Activated gamma-delta T cell treated with anti-CD3 and anti-CD28 coated beads, Interleukin-2, amount 50 U/mL, for 16 hours (primary cell): ENCODE data around the gene SNCB.
"Not testable (repeated sequence)": the region's sequence is repeated elsewhere in the genome, so short reads cannot be mapped to it uniquely, and the experiment has no call there.

ENCODE experiments used
- DNase-seq: peaks from one replicate; pipeline ENCODE4 v3.0.0-alpha.2; 2020; ENCODE audit warnings: low read depth

SNCB gene

GRCh38 chr5:176597417-176598389 is 32.6 kb downstream of the SNCB start:
- DNase-seq, result no peak

DNA sequence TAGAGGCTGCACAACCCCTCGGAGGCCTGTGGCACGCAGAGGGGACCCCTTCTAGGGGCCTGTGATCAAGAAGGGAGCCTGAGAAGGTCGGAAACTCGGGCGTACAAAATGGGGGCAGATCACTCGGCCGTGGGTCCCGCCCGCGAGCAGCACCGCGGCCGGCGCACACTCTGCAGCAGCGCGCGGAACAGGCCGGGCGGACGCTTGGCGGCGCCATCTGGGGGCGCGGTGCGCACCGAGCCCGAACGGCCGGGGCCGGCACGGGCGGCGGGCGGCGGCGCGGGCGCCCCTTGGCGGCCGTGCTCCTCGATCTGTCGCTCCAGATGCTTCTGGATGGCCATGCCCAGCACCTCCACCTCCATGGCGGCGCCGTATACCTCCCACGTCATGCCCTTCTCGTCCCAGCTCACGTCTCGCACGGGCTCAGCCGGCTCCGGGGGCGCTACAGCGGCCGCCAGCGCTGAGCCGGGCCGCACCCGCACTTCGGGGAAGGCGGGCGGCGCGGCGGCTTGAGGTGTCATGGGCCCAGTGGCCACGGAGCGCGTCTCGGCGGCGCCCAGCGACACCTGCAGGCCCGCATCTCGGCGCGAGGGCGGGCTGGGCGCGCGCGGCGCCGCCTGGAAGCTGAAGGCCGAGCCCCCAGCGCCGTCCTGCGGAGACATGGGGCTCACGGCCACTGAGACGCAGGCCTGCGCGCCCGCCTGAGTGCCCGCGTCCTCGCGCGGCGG is 33.5 kb downstream of the SNCB start:
- DNase-seq, result peak; percentile 38

GRCh38 chr5:176596069-176596644 is 34.2 kb downstream of the SNCB start:
- no peak for DNase-seq

- DNase-seq, result no peak
These were observed 34.9 kb downstream of the SNCB start for GRCh38 chr5:176595386-176595943.

DNA sequence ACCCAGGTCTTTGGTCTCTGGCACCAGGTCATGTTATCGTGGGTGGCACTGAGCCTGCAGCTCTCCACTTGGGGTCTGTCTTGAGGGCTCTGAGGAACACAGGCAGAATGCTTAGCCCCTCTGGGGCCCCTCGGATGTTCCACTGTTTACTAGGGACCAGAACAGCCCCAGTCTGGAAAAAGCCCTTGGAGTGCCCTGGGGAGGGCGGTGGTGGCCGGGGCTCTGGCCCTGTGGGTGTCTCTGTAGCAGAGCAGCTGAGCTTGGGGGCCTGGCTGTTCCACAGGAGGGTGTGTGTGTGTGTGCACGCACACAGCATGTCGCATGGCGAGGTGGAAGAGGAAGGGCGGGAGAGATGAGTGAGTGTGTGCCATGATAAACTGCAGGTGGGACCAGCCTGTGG is 35.8 kb downstream of the SNCB start:
- no peak for DNase-seq

DNA sequence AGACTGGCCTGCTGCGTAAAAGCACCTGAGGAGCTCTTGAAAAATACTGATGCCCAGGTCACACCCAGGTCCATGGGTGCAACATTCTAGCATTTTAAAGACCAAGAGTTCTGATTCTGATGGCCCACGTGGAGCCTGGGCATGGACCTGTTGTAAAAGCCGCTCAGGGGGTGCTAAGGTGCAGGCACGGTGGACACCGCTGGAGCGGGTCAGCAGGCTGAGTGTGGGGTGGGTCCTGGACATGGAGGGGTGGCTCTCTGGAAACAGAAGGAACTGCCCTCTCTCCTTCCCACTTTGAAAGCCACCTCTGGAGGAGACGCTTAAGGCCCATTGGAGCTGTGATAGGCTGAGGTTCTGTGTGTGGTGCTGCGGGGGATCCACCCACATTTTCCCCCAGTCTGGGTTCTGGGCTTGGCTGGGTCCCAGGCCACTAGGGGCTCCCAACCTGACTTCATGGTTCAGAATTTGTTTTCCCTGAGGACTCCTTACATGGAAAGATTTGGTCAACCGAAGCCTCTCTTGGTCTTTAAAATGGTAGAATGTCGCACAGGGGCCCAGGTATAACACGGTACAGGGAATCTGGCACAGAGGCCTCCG is 37.0 kb downstream of the SNCB start:
- no peak for DNase-seq

DNA sequence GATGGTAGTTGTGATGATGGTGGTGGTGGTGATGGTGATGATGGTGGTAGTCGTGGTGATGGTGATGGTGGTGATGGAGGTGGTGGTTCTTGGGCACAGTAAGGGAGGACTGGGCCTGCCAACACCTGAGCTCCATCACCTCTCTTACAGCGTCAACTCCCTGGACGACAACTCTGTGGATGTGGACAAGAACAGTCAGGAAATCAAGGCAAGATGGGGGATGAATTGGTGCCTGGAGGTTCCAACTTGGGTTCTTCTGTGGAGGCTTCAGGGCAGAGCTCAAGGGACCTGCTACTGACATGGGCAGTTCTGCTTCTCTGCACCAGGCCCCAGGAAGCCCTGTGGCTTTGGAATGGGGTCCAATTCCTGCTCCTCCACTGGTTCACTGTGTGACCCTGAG is 37.8 kb downstream of the SNCB start:
- DNase-seq, result no peak

GRCh38 chr5:176591667-176592066 is 38.7 kb downstream of the SNCB start:
- not testable (repeated sequence) for DNase-seq

GRCh38 chr5:176590035-176590717 is 40.2 kb downstream of the SNCB start:
- DNase-seq, result no peak

DNA sequence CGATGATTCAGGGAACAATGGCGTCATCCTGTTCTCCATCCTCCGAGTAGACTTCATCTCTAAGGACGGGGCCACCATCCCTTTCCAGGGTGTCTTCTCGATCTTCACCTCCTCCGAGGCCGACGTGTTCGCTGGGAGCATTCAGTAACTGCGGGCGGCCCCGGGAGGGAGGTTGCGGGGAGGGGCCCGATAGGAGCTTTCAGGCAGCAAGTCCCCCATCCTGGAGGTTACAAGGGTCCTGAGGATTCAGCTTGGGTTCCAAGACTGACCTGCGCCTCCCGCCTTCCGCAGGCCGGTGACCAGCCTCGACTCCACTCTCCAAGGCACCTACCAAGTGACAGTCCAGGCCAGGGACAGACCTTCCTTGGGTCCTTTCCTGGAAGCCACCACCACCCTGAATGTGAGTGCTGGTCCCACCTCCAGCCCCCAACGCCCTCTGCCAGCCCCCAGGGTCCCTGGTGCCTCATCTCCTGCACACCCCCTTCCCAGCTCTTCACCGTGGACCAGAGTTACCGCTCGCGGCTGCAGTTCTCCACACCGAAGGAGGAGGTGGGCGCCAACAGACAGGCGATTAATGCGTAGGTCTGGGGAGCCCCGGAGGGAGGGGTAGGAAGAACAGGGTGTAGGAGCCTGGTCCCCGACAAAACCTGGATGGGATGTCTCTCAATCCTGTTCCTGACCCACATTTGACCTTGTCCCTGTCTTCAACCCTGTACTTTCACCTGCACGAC is 41.1 kb downstream of the SNCB start:
- DNase-seq, result no peak

GRCh38 chr5:176588297-176588696 is 42.0 kb downstream of the SNCB start:
- no peak for DNase-seq

DNA sequence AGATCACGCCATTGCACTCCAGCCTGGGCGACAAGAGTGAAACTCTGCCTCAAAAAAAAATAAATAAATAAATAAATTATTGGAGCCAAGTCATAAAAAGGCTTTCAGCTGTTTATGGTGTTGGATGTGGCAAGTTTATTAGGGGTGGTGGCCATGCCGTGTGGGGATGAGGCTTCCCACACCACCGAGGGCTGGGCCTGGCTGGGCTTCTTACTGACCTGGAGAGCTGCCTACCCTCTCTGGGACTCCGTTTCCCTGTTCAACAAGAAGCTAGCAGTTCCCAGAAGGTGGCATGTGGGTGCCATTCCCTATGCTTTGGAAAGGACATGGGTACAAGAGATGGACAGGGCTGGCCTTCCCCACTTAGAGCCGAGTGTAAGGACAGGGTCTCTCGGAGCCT is 42.9 kb downstream of the SNCB start:
- DNase-seq, result no peak

DNA sequence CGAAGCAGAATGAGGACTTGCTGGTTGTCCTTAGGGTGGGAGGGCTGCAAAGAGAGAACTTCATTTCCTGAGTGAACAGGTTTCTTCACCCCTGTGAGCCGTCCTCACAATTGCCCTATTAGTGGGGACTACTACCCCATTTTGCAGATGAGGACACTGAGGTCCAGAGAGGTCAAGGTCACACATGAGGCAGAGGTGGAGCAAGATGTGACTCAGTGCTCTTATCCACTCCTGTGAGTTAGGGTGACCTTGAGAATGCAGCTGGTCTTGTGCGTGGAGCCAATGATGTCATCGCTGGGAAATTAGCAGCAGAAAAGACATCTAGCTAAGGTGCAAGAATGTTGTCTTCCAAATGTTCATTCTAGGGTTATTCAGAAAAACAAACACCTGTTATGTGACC is 47.3 kb downstream of the SNCB start:
- no peak for DNase-seq

DNA sequence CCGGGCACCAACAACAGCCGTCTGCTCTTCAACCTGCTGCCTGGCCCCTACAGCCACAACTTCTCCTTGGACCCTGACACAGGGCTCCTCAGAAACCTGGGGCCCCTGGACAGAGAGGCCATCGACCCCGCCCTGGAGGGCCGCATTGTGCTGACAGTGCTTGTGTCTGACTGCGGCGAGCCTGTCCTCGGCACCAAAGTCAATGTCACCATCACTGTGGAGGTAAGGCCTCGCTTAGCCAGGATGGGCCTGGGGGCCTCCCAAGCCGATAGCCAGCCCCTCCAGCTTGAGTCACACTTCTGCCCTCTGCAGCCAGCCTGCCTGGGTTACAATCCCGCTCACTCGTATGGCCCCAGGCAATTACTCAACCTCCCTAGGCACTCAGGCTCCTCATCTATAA is 49.0 kb downstream of the SNCB start:
- DNase-seq, result no peak

DNA sequence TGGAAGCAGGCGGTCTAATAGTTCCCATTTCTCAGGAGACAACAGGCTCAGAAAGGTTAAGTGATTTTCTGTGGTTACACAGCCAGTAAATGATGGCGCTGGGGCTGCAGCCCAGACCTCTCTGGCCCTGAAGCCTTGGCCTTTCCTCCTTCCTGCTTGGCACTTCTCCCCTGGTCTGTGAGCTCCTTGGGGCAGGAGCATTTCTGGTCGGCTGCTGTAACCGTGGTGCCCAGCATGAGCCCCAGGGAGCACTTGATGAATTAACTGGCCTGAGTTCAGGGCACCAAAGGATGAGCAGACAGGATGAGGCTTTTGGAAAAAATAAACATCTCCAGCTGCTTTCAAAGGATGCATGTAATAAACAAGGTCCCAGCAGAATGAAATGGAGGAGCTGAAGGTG is 51.0 kb downstream of the SNCB start:
- DNase-seq, result no peak

DNA sequence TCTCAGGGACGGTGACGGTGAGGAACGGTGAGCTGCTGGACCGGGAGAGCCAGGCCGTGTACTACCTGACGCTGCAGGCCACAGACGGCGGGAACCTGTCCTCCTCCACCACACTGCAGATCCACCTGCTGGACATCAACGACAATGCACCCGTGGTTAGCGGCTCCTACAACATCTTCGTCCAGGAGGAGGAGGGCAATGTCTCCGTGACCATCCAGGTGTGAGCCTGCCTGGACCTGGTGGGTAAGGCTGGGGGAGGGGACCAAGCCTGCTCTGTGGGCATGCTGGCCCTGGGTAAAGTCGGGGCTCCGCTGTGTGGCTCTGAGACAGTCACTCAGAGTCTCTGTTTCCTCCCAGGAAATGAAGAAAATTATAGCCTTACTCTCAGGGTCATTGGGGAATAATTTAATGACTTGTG is 51.9 kb downstream of the SNCB start:
- no peak for DNase-seq

DNA sequence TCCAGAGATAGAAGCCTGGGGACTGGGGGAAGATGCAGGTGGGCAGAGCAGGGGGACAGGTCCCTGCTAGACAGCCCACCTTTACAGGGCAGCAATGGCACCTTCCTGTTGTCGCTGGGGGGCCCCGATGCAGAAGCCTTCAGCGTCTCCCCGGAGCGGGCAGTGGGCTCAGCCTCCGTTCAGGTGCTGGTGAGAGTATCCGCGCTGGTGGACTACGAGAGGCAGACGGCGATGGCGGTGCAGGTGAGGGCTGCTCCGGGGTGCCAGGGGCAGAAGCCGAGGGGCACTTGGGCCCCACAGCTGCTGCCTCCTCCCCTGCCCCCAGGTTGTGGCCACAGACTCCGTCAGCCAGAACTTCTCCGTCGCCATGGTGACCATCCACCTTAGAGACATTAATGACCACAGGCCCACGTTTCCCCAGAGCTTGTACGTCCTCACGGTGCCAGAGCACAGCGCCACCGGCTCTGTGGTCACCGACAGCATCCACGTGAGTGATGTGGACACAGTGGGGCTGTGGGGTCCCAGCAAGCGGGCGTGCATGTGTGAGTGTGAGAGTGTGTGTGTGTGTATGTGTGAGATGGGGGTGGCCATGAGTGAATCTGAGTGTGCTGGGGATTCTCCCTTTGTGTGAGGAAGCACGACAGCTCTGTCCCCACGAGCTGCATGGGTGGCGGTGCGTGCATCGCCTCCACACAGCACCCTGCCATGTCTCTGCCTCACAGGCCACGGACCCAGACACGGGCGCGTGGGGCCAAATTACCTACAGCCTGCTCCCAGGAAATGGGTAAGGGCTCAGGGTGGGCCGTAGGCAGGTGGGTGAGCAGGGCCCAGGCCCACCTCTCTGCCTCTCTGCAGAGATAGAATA is 52.8 kb downstream of the SNCB start:
- DNase-seq, result no peak

DNA sequence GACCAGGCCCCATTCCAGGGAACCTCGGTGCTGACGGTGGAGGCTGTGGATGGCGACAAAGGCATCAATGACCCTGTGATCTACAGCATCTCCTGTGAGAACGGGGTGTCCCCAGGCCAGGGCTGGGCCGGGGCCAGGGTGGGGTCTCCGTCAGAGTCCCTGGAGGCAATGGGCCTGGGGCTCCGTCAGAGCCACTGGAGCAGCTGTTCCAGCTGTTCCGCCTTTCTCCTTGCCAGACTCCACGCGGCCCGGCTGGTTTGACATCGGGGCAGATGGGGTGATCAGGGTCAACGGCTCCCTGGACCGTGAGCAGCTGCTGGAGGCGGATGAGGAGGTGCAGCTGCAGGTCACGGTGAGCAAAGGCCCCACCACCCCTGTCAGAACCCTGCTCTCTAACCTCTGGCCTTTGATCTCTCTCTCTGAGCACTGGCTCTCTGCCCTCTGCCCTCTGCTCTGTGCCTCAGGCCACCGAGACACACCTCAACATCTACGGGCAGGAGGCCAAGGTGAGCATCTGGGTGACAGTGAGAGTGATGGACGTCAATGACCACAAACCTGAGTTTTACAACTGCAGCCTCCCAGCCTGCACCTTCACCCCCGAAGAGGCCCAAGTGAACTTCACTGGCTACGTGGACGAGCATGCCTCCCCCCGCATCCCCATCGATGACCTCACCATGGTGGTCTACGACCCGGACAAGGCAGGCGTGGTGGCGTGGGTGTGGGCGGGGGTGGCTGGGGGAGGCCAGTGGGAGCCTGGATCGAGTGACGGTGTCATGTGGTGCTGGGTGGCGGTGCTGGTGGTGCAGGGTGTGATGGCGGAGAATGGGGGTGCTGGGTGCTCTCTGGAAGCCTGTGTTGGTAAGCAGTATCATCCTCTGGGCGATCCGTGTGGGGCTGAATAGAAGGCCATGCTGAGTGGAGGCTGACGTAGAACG is 54.6 kb downstream of the SNCB start:
- no peak for DNase-seq

DNA sequence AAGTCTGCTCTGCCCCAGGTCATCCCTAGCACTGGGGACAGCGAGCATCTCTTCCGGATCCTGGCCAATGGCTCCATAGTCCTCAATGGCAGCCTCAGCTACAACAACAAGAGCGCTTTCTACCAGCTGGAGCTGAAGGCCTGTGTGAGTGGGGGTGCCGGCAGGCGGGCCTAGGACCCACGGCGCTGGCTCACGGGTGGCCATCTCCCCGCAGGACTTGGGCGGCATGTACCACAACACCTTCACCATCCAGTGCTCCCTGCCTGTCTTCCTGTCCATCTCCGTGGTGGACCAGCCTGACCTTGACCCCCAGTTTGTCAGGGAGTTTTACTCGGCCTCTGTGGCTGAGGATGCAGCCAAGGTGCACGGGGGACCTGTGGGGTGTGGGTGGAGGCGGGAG is 55.3 kb downstream of the SNCB start:
- DNase-seq, result no peak
